ENCODE results near the gene PI16.

Gene PI16

DNA sequence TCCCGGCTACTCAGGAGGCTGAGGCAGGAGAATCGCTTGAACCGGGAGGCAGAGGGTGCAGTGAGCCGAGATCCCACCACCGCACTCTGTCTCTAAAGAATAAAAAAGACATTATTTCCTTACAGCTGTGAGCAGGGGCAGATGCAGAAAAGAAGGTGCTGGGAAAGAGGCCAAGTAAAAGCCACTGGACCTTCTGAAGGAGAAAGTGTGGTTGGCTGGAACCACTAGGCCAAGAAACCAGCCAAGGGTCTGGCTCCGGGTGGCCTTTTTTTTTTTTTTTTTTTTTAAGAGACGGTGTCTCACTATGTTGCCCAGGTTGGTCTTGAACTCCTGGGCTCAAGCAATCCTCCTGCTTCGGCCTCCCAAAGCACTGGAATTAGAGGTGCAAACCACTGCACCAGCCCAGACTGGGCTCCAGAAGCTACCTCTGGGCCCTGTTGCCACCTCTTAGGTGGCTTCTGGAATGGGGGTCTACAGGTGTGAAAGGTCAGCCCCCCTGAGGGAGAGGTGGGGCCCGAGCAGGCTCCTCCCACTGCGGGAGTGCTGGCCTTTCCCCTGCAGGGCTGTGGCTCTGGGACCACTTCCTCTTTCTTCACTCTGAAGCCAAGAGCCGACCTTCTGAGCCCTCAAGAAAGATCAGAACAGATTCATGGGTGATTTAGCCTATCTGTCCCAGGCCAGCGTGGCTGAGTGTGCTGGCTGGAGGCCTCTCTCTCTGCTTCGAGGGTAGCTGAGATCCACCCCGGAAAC lies 50.7 kb downstream of the PI16 start, which contains the start of gene FGD2:
Gene FGD2, plus strand, starts transcription at position 595 of the 750 bp plus-strand sequence. CDS start 163 bp downstream, outside the sequence.
- DNase-seq, result no peak

DNA sequence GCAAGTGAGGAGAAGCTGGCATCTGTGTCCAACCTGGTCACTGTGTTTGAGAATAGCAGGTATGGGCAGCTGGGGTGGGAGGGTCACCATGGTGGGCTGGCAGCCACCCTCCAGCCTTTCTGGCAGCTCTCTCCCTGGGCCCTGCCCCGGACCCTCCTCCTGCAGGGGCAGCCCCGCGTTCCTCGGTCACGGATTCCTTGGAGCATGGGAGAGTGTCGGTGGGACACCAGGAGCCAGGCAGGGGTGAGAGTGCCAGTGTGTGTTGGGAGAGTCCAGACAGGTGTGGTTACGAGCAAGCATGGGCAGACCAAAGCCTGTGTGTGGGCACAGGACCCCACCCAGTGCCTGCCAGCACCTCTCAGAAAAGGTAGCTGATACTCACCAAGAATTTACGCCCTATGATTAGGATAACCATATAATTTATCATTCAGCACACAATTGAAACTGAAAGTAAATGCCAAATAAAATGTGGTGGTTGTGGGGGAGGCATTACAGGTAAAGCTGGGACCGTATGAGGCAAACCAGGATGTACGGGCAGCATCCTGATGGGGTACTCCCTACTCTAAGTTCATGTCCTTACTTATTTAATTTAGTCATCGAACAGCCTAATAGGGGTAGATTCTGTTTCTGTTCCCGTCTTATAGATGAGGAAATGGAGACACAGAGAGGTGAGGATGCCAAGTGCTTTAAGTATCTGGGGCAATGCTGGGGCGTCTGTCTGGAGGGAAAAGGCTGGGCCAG lies 51.5 kb downstream of the PI16 start:
- DNase-seq, result no peak

DNA sequence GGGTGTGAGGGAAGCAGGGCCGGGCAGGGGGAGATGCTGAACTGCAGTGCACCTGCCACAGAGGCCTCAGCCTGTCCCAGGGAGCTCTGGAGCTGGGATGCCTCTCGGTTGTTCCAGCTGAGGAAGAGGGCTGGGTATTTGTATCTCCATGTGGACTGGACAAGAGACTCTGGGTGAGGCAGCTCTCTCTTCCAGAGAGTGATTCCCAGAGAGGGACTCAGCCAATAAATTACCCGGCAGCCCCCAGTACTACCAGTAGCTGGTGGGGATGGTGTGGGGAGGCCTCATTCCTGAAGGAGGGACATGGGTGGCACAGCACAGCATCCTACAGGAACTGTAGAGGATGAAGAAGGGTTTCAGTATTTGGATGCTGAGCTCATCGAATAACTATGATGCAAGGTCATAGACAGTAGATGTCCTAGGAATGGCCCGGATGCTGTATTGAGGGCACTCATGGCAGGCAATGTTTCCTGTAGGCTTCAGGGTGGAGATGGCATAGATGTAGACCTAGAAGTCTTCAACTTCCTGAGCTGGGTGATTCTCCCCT lies 52.3 kb downstream of the PI16 start:
- no peak for DNase-seq

DNA sequence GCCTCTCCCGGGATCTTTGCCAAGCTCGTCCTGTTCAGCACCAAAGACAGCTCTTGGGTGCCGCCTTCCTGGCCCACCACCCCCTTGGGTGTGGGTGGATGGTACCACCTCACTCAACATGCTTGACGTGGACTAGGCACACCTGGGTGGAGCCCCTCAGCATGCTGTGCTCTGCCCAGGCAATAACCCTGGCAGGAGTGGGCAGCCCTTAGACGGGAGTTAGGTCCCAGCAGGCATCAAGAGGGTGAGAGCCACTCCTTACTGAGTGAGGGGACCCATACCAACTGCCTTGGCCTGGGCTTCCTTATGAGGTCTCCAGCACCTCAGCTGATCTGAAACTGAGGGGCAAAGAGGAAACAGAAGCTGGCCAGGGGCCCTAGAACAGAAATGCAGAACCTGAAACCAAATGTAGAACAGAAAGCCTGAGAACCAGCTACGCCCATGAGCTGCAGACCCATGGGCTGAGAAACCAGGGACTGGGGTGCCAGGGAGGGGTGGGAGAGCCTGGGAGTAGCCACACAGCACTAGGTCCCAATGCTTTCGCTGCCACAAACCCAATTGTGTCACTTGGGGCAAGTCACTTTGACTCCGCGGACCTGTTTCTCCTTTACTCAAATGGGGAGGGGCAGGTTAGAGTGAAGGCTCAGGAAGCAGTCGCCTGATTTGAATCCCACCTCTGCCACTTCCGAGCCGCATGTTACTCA lies 53.0 kb downstream of the PI16 start:
- no peak for DNase-seq

DNA sequence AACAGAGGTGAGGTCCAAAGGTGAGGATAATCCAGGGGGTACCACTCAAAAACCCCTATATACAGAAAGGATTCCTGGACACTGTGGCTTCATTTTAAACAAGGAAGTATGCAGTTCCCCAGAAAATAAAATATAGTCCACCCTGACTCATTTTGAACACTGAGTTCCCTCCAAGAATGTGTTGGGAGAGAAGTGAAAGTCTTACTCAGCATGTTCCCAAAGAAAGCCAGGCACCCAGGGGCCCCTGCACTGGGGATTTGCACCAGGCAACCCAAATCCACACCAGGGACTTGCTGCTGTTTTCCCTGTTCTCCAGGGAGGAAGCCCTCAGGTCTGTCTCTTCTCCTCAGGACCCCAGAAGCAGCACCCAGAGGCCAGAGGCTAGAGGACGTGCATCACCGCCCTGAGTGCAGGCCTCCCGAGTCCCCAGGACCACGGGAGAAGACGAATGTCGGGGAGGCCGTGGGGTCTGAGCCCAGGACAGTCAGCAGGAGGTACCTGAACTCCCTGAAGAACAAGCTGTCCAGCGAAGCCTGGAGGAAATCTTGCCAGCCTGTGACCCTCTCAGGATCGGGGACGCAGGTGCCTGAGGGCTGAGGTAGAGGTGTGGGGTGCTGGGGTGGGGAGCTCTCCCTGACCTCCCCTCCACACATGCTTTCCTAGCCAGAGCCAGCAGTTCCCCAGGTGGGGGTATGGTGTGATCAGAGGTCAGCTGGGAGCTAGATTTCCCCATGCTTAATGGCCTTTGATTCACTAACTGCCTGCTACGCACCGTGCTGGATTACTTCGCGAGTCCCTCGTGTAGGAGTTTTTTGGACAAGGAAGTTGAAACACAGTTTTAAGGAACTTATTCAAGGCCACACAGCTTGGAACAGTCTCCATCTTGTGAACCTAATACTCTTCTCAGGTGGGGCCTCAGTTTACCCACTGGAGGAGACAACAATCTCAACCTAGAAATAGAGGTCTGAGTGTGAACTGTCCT lies 54.2 kb downstream of the PI16 start:
- DNase-seq, result no peak

DNA sequence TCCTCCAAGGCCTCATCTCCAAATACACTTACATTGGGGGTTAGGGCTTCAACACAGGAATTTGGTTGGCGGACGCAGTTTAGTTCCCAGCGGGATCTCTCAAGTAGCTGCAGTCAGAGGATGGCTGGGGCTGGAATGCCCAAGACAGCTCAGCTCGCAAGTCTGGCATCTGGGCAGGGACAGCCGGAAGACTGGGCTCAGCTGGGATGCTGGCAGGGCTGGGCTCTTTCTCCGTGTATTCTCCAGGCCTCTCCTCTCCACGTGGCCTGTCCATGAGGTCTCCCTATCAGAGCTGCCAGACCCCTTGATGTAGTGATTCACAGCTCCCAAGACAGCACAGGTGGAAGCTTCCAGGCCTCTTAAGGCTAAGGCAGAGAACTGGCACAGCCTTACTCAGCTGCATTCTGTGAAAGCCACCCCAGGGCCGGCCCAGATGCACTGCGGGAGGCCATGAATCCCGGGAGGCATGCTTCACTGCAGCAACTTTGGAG lies 55.9 kb downstream of the PI16 start:
- DNase-seq, result no peak

DNA sequence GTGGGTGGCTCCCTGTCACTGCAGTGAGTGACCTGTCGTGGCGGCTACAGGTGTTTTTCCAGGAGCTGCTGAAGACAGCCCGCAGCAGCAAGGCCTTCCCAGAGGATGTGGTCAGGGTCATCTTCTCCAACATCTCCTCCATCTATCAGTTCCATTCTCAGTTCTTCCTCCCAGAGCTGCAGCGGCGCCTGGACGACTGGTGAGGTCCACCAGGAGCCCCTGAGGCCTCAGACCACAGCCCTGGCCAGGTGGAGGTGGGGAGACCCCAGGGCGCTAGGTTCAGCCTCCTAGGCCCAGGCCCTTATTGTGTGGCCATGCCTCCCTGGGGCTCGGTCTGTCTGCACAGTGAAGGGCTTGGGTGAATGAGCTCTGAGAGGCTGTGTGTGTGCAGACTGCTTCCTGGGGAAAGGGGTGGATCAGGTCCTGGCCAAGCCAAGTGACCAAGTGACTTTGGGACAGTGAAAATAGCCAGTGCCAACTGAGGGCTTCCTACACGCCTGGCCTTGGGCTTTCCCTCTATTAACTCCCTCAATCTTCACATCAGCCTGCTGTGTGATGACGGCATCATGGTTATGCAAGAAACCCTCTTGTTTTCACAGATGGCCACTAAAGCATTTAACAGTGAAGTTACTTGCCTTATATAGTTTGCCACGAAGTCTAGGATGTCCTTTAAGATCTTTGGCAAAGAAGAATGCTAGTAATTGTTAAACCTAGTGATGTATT lies 57.3 kb downstream of the PI16 start:
- no peak for DNase-seq

DNA sequence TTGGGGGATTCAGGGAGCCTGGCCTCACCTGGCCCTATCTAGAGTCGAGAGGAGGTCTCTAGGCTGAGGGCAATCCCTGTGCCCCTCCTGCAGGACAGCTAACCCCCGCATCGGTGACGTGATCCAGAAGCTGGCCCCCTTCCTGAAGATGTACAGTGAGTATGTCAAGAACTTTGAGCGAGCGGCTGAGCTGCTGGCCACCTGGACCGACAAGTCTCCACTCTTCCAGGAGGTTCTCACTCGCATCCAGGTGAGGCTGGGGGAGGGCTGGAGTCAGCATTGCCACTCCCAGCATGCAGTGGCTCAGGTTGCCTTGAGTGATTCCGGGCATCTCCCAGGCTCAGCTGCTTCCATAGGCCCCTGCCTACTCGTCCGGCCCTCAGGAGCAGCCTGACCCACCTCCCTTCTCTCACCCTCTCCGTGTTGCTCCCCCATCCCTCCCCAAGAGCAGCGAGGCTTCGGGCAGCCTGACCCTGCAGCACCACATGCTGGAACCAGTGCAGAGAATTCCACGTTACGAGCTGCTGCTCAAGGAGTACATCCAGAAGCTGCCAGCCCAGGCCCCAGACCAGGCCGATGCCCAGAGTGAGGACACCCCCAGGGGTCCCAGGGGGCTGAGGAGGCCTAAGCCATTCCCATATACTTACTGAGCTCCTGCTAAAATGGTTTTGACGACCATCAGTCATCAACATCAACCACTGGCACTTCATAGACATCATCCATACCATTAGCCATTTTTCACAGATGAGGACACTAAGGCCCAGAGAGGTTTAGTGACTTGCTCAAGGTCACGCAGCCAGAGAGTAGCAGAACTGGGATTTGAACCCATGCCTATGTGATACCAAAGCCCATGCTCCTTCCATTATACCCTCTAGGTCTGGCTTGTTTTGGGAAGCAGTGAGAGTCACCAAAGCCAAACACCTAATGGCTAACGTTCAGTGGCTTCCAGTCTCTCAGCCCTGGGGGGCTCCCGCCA lies 59.3 kb downstream of the PI16 start:
- DNase-seq, result no peak
